ENCODE measurements around the gene COL16A1. TPM values are rescaled to one million over a fixed set of nuclear protein-coding genes. Genes with fewer than 3 reads are reported as not detected.

COL16A1 gene
- total RNA-seq, 3 donors from 2014 or later = 0.57 to 0.89 (median 0.61) TPM

DNA sequence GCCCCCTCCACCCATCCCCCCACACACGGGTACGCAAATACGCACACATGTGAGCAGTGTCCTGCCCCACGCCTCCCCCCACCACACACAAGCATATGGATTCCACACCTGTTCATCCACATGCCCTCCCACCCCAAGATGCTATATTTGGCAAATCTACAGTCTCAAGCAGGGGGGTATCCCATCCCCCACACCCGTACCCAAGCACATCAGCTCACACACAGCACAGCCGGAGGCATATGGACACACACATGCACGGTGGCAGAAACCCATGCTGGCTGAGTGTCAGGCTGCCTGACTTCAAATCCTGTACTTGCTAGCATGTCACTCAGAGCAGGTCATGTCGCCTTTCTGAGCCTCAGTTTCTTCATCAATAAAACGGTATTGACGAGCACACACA, 10.6 kb downstream of the COL16A1 start:
- H3K4me3 Mint-ChIP-seq = no peak overlapping the region
- H3K27me3 Mint-ChIP-seq (ENCODE audit: low read depth) = peaks cover 4% of the 10 kb centered on the region

GRCh38 chr1:31691951-31692350, 11.9 kb downstream of the COL16A1 start:
- ATAC-seq = no peak
- no peaks in the 10 kb centered on the region for H3K36me3 Mint-ChIP-seq (ENCODE audit: insufficient read depth)
- H3K9me3 Mint-ChIP-seq = no peaks in the 10 kb centered on the region
- DNase-seq = no peak
- H3K4me3 Mint-ChIP-seq = no peak overlapping the region
- no peaks in the 10 kb centered on the region for H3K4me1 Mint-ChIP-seq (ENCODE audit: low read depth)
- peaks cover 4% of the 10 kb centered on the region for H3K27me3 Mint-ChIP-seq (ENCODE audit: low read depth)

More for the DNA sequence above, 10.6 kb downstream of the COL16A1 start:
- H3K36me3 Mint-ChIP-seq (ENCODE audit: insufficient read depth) = no peaks in the 10 kb centered on the region
- no peaks in the 10 kb centered on the region for H3K4me1 Mint-ChIP-seq (ENCODE audit: low read depth)
- H3K9me3 Mint-ChIP-seq = no peaks in the 10 kb centered on the region
- ATAC-seq = no peak
- no peak for DNase-seq

- no peak overlapping the region for H3K4me3 Mint-ChIP-seq
- no peak for ATAC-seq
- no peak for DNase-seq
- H3K4me1 Mint-ChIP-seq (ENCODE audit: low read depth) = no peaks in the 10 kb centered on the region
- H3K9me3 Mint-ChIP-seq = no peaks in the 10 kb centered on the region
- H3K36me3 Mint-ChIP-seq (ENCODE audit: insufficient read depth) = no peaks in the 10 kb centered on the region
- peaks cover 9% of the 10 kb centered on the region for H3K27me3 Mint-ChIP-seq (ENCODE audit: low read depth)
These were observed 12.4 kb downstream of the COL16A1 start for GRCh38 chr1:31691446-31691845.

DNA sequence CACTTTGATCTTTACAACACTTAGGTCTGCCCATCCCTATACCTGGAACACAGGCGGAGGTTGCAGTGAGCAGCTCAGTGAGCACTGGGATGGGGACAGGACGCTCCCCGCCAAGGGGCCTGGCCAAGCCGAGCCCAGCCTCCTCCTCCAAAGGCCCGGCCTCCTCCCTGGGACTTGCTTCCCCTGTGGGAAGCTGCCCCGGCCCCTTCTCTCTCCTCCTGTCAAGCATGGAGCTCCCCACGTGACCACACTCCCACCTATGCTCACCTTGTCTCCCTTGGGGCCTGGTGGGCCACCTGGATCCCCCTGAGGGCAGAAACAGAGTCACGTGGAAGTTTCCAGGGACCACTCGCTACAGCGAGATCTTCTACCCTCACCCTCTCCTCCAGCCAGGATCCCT, 12.9 kb downstream of the COL16A1 start:
- ATAC-seq (no peak), DNase-seq (no peak)
- H3K9me3 Mint-ChIP-seq = no peaks in the 10 kb centered on the region
- H3K36me3 Mint-ChIP-seq (ENCODE audit: insufficient read depth) = no peaks in the 10 kb centered on the region
- H3K4me3 Mint-ChIP-seq = no peak overlapping the region
- H3K27me3 Mint-ChIP-seq (ENCODE audit: low read depth) = peaks cover 10% of the 10 kb centered on the region
- H3K4me1 Mint-ChIP-seq (ENCODE audit: low read depth) = no peaks in the 10 kb centered on the region

GRCh38 chr1:31689854-31690253, 14.0 kb downstream of the COL16A1 start:
- ATAC-seq = no peak
- no peaks in the 10 kb centered on the region for H3K9me3 Mint-ChIP-seq

DNA sequence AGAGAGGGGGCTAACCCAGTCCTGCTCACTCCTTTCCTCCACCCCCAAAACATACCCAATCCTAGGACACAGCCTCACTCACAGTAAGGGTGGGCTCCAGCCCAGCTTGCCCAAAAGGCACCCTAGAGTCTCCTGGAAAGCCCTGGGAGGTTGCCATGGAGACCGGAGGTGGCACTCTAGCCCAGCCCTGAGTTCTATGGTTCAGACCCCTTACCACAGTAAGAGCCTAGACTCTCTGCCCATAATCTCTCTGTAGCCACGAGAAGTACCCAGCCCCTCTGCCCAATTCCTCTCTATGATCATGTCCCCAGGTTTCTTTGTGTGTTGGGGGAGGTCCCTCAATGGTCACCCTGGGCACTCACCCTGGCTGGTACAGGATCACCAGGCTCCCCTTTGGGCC, 14.4 kb downstream of the COL16A1 start:
- no peak for DNase-seq
- no peak for ATAC-seq
- Mint-ChIP-seq H3K4me3 (no peak overlapping the region), H3K9me3 (no peaks in the 10 kb centered on the region), H3K36me3 (ENCODE audit: insufficient read depth) (no peaks in the 10 kb centered on the region), H3K4me1 (ENCODE audit: low read depth) (no peaks in the 10 kb centered on the region), H3K27me3 (ENCODE audit: low read depth) (peaks cover 13% of the 10 kb centered on the region)

More at GRCh38 chr1:31689854-31690253, 14.0 kb downstream of the COL16A1 start:
- Mint-ChIP-seq H3K36me3 (ENCODE audit: insufficient read depth) (no peaks in the 10 kb centered on the region), H3K27me3 (ENCODE audit: low read depth) (peaks cover 11% of the 10 kb centered on the region), H3K4me1 (ENCODE audit: low read depth) (no peaks in the 10 kb centered on the region), H3K4me3 (no peak overlapping the region)
- no peak for DNase-seq

GRCh38 chr1:31688233-31688918, 15.4 kb downstream of the COL16A1 start:
- Mint-ChIP-seq H3K4me1 (ENCODE audit: low read depth) (no peaks in the 10 kb centered on the region), H3K36me3 (ENCODE audit: insufficient read depth) (no peaks in the 10 kb centered on the region), H3K27me3 (ENCODE audit: low read depth) (peaks cover 13% of the 10 kb centered on the region), H3K4me3 (no peak overlapping the region), H3K9me3 (no peaks in the 10 kb centered on the region)
- no peak for DNase-seq
- ATAC-seq = no peak

- Mint-ChIP-seq H3K4me3 (no peak overlapping the region), H3K9me3 (no peaks in the 10 kb centered on the region), H3K27me3 (ENCODE audit: low read depth) (peaks cover 13% of the 10 kb centered on the region), H3K4me1 (ENCODE audit: low read depth) (no peaks in the 10 kb centered on the region), H3K36me3 (ENCODE audit: insufficient read depth) (no peaks in the 10 kb centered on the region)
- ATAC-seq (no peak), DNase-seq (no peak)
These were observed 16.2 kb downstream of the COL16A1 start for GRCh38 chr1:31687601-31688000.

- ATAC-seq = no peak
- H3K4me3 Mint-ChIP-seq = no peak overlapping the region
- no peak for DNase-seq
These were observed 18.0 kb downstream of the COL16A1 start for GRCh38 chr1:31685795-31686194.

DNA sequence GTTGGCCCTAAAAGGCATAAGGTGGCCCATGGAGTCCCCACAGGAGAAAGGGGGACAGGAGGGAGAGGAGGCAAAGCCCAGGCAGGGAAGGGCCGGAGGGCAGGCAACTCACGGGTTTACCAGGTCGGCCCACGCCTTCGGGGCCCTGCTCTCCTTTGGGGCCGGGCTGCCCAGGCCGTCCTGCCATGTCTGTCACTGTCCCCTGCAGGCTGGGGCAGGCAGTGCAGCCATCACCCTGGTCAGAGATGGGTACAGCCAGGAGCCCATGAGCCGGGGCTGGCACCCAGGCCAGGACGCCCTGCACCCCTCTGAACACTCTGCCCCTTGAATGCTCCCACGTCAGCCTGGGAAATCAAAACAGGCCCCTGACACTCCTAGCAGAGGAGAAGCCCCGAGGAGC, 19.8 kb downstream of the COL16A1 start:
- Mint-ChIP-seq H3K4me1 (ENCODE audit: low read depth) (no peaks in the 10 kb centered on the region), H3K9me3 (no peaks in the 10 kb centered on the region), H3K27me3 (ENCODE audit: low read depth) (peaks cover 14% of the 10 kb centered on the region), H3K4me3 (no peak overlapping the region), H3K36me3 (ENCODE audit: insufficient read depth) (no peaks in the 10 kb centered on the region)
- peak in 1 of 2 donors; percentile 59 for ATAC-seq
- no peak for DNase-seq

More at GRCh38 chr1:31685795-31686194, 18.0 kb downstream of the COL16A1 start:
- Mint-ChIP-seq H3K4me1 (ENCODE audit: low read depth) (no peaks in the 10 kb centered on the region), H3K36me3 (ENCODE audit: insufficient read depth) (no peaks in the 10 kb centered on the region), H3K27me3 (ENCODE audit: low read depth) (peaks cover 13% of the 10 kb centered on the region), H3K9me3 (no peaks in the 10 kb centered on the region)

GRCh38 chr1:31681415-31681814, 22.4 kb downstream of the COL16A1 start:
- no peak overlapping the region for H3K4me3 Mint-ChIP-seq
- ATAC-seq = no peak
- no peaks in the 10 kb centered on the region for H3K4me1 Mint-ChIP-seq (ENCODE audit: low read depth)

DNA sequence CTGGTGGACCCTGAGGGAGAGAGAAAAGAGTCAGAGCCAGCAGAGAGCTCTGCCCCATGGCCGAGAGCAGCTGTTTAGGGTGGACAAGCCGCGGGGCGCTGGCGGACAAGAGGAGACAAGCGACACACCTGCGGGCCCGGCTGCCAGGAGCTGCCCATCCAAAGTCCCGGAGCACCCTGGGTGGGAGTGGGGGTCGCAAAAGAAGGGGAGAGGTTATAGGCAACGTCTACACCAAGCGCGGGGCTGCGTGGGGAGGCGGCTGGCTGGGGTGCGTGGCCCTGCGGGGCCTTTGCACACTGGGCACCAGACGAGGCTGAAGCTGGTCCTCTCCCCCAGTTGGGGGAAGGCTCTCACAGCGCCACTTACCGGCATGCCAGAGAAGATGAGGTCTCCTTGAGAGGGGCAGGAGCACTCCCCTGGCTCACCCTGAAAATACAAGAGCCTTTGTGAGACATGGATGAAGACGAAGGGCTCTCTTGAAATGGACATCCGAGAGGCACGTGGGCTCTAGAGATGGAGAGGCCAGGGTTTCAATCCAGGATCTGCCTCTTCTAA, 24.1 kb downstream of the COL16A1 start:
- Mint-ChIP-seq H3K27me3 (ENCODE audit: low read depth) (peaks cover 4% of the 10 kb centered on the region), H3K4me3 (no peak overlapping the region), H3K4me1 (ENCODE audit: low read depth) (no peaks in the 10 kb centered on the region), H3K36me3 (ENCODE audit: insufficient read depth) (no peaks in the 10 kb centered on the region), H3K9me3 (no peaks in the 10 kb centered on the region)
- DNase-seq (no peak), ATAC-seq (no peak)

More at GRCh38 chr1:31681415-31681814, 22.4 kb downstream of the COL16A1 start:
- peaks cover 9% of the 10 kb centered on the region for H3K27me3 Mint-ChIP-seq (ENCODE audit: low read depth)
- no peak for DNase-seq
- no peaks in the 10 kb centered on the region for H3K36me3 Mint-ChIP-seq (ENCODE audit: insufficient read depth)
- H3K9me3 Mint-ChIP-seq = no peaks in the 10 kb centered on the region

DNA sequence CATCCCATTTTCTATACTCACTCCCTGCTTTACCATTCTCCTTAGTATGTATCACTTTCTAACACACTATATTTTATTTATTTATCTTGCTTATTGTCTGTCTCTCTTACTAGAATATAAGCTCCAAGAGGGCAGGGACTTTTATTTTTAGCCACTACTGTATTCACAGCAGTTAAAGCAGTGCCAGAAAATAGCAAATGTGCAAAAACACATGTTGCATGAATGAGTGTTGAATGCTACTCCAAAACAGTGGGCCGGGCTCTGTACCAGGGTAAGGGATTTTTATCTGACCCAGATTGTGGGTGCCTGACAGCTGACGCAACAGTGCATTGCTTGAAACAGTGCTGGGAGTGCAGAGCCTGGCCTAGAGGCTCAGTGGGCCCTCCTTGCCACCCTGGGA, 24.7 kb downstream of the COL16A1 start:
- H3K27me3 Mint-ChIP-seq (ENCODE audit: low read depth) = peaks cover 3% of the 10 kb centered on the region
- H3K36me3 Mint-ChIP-seq (ENCODE audit: insufficient read depth) = no peaks in the 10 kb centered on the region
- no peak for ATAC-seq
- H3K4me3 Mint-ChIP-seq = no peak overlapping the region
- H3K9me3 Mint-ChIP-seq = no peaks in the 10 kb centered on the region
- DNase-seq = no peak
- H3K4me1 Mint-ChIP-seq (ENCODE audit: low read depth) = no peaks in the 10 kb centered on the region

DNA sequence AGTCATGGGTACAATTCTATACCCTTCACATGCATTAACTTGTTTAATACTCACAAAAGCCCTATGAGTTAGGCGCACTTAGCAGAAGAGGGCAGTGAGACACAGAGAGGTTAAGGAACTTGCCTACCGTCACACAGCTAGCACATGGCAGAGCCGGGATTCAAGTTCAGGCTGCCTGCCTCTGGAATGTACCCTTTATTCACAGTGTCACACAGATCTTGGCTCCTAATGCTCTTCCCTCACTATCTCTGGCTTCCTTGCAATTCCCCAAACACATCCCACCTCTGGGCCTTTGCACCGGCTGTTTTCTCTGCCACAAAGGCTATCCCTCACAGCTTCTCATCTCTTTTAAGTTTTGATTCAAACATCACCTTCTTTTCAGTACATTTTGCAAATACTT, 25.1 kb downstream of the COL16A1 start:
- ATAC-seq = no peak
- no peak for DNase-seq
- H3K4me3 Mint-ChIP-seq = no peak overlapping the region
- H3K9me3 Mint-ChIP-seq = no peaks in the 10 kb centered on the region
- no peaks in the 10 kb centered on the region for H3K36me3 Mint-ChIP-seq (ENCODE audit: insufficient read depth)
- peaks cover 4% of the 10 kb centered on the region for H3K27me3 Mint-ChIP-seq (ENCODE audit: low read depth)
- H3K4me1 Mint-ChIP-seq (ENCODE audit: low read depth) = no peaks in the 10 kb centered on the region

DNA sequence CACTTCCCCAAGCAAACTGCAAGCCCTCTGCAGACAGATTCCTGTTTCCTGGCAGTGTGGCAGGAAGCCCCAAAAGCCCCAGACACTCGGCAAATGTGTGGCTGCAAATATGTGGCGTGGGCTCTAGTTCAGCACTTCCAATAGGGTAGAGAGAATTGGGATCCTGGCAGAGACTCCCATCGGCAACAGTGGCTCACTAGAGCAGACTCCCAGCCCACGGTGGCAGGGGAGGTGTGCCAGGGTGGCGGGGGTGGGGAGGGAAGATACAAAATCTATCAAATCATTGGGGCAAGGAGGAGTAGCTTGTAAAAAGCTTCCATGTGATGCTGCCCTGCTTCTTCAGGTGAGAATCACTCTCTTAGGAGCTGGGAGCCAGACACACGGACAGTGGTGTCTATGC, 25.9 kb downstream of the COL16A1 start:
- Mint-ChIP-seq H3K4me1 (ENCODE audit: low read depth) (no peaks in the 10 kb centered on the region), H3K9me3 (no peaks in the 10 kb centered on the region), H3K27me3 (ENCODE audit: low read depth) (peaks cover 5% of the 10 kb centered on the region), H3K36me3 (ENCODE audit: insufficient read depth) (no peaks in the 10 kb centered on the region), H3K4me3 (no peak overlapping the region)
- ATAC-seq = no peak
- DNase-seq = no peak

All from activated T-cell treated with anti-CD3 and anti-CD28 coated beads, Interleukin-2, amount 50 U/mL, for 4 hours (primary cell).